Neural cell (in vitro differentiated cells): ENCODE data around the gene ZFR2.

Experiments used
- CTCF ChIP-seq: fragments of 450-650 bp; IDR thresholded peaks from 2 replicates; pipeline ENCODE4 v1.5.1; 2014; ENCODE audit warnings: antibody characterized with exemption, mild to moderate bottlenecking, moderate library complexity; ENCODE audit not compliant: poor library complexity, severe bottlenecking
- EP300 ChIP-seq: fragments of 450-650 bp; conservative IDR thresholded peaks from 2 replicates; pipeline ENCODE4 v1.6.1; 2014; ENCODE audit warnings: antibody characterized with exemption, mild to moderate bottlenecking, moderate library complexity; ENCODE audit not compliant: poor library complexity, severe bottlenecking
- POLR2AphosphoS5 ChIP-seq: IDR thresholded peaks from 2 replicates; pipeline ENCODE4 v1.6.1; 2012
- SMC3 ChIP-seq: fragments of 450-650 bp; conservative IDR thresholded peaks from 2 replicates; pipeline ENCODE4 v1.6.1; 2014; ENCODE audit warnings: antibody characterized with exemption, mild to moderate bottlenecking, moderate library complexity; ENCODE audit not compliant: poor library complexity
- TAF1 ChIP-seq: IDR thresholded peaks from 2 replicates; pipeline ENCODE4 v1.6.1; 2012; ENCODE audit warnings: low read depth

- TF ChIP-seq CTCF (no peak), POLR2AphosphoS5 (no peak), EP300 (no peak), TAF1 (no peak), SMC3 (no peak)
Observed at GRCh38 chr19:3798137-3798536, 70.7 kb downstream of the ZFR2 start.
